GM23338 (cell line): ENCODE measurements around the gene ZC3H12C. TPM values are rescaled to one million over a fixed set of nuclear protein-coding genes. Genes with fewer than 3 reads are reported as not detected.

Source experiments
- ATAC-seq: fragments of 200-7000 bp; cut with Tn5 transposase; 3 replicates; pipeline ENCODE4 v1.9.1; 2020
- DNase-seq: peaks from one replicate; pipeline ENCODE4 v3.0.0-alpha.2; 2015; ENCODE audit warnings: low spot score
- H2AFZ ChIP-seq: fragments of 200-600 bp; sonication (generic); 2 replicates; pipeline ENCODE4 v1.8.0; 2016; ENCODE audit warnings: antibody characterized with exemption, mild to moderate bottlenecking, moderate library complexity
- H3F3A ChIP-seq: fragments of 200-600 bp; sonication (generic); replicated peaks from 2 replicates; pipeline ENCODE4 v1.8.0; 2017; ENCODE audit warnings: antibody characterized with exemption, mixed run types, low read depth
- H3K27ac ChIP-seq: fragments of 200-600 bp; sonication (generic); 2 replicates; pipeline ENCODE4 v1.6.1; 2016; ENCODE audit warnings: low read depth
- H3K27me3 ChIP-seq: fragments of 200-600 bp; sonication (generic); 2 replicates; pipeline ENCODE4 v1.8.0; 2016; ENCODE audit warnings: mild to moderate bottlenecking, mixed run types, moderate library complexity; ENCODE audit not compliant: insufficient read depth
- H3K36me3 ChIP-seq: fragments of 200-600 bp; sonication (generic); 2 replicates; pipeline ENCODE4 v1.8.0; 2016; ENCODE audit warnings: mild to moderate bottlenecking; ENCODE audit not compliant: insufficient read depth
- H3K4me1 ChIP-seq: fragments of 200-600 bp; sonication (generic); 2 replicates; pipeline ENCODE4 v1.8.0; 2016; ENCODE audit warnings: mild to moderate bottlenecking, moderate library complexity; ENCODE audit not compliant: insufficient read depth
- H3K4me2 ChIP-seq: fragments of 200-600 bp; sonication (generic); 2 replicates; pipeline ENCODE4 v1.7.1; 2017; ENCODE audit warnings: mixed run types
- H3K4me3 ChIP-seq: fragments of 200-600 bp; sonication (generic); 2 replicates; pipeline ENCODE4 v1.6.1; 2016; ENCODE audit warnings: mixed run types
- H3K79me2 ChIP-seq: fragments of 200-600 bp; sonication (generic); replicated peaks from 2 replicates; pipeline ENCODE4 v1.8.0; 2017; ENCODE audit warnings: mild to moderate bottlenecking; ENCODE audit not compliant: insufficient read depth
- H3K9me2 ChIP-seq: fragments of 200-600 bp; sonication (generic); 2 replicates; pipeline ENCODE4 v1.8.0; 2017; ENCODE audit not compliant: insufficient read depth
- H4K20me1 ChIP-seq: fragments of 200-600 bp; sonication (generic); replicated peaks from 2 replicates; pipeline ENCODE4 v1.8.0; 2017; ENCODE audit warnings: mild to moderate bottlenecking; ENCODE audit not compliant: insufficient read depth
- H3K27ac Mint-ChIP-seq: 2 replicates; pipeline ENCODE4 v1.8.0; 2020; ENCODE audit warnings: inconsistent platforms, mild to moderate bottlenecking, moderate library complexity, mixed read lengths
- H3K27me3 Mint-ChIP-seq: 3 replicates; pipeline ENCODE4 v1.8.0; 2022; ENCODE audit warnings: low read depth, mild to moderate bottlenecking, moderate library complexity, mixed read lengths, inconsistent platforms; ENCODE audit not compliant: insufficient read depth, poor library complexity
- H3K36me3 Mint-ChIP-seq: 3 replicates; pipeline ENCODE4 v1.8.0; 2021; ENCODE audit warnings: low read depth, mild to moderate bottlenecking, inconsistent platforms, moderate library complexity, mixed read lengths
- H3K4me1 Mint-ChIP-seq: 3 replicates; pipeline ENCODE4 v1.8.0; 2020; ENCODE audit warnings: mild to moderate bottlenecking, inconsistent platforms, mixed read lengths
- H3K4me3 Mint-ChIP-seq: 3 replicates; pipeline ENCODE4 v1.8.0; 2021; ENCODE audit warnings: moderate library complexity, mild to moderate bottlenecking, inconsistent platforms, mixed read lengths
- H3K9me3 Mint-ChIP-seq: 3 replicates; pipeline ENCODE4 v1.8.0; 2020; ENCODE audit warnings: moderate library complexity, mild to moderate bottlenecking, inconsistent platforms, mixed read lengths
- CREB1 ChIP-seq: fragments of 250-450 bp; sonication (Bioruptor Pico); IDR thresholded peaks from 2 replicates; pipeline ENCODE4 v1.5.0; 2020; ENCODE audit warnings: low read depth, mild to moderate bottlenecking, moderate library complexity
- ETS1 ChIP-seq: IDR thresholded peaks from 2 replicates; pipeline ENCODE4 v1.6.1; 2016; ENCODE audit warnings: antibody characterized with exemption
- EZH2 ChIP-seq: fragments of 200-600 bp; sonication (generic); IDR thresholded peaks from one replicate; pipeline ENCODE4 v1.8.0; 2017; ENCODE audit warnings: antibody characterized with exemption, mild to moderate bottlenecking, low read depth; ENCODE audit not compliant: unreplicated experiment
- EZH2phosphoT487 ChIP-seq: fragments of 200-600 bp; sonication (generic); IDR thresholded peaks from one replicate; pipeline ENCODE4 v1.8.1; 2018; ENCODE audit warnings: antibody characterized with exemption; ENCODE audit not compliant: unreplicated experiment
- JUNB ChIP-seq: IDR thresholded peaks from one replicate; pipeline ENCODE4 v1.6.1; 2016; ENCODE audit warnings: antibody characterized with exemption; ENCODE audit not compliant: unreplicated experiment
- POLR2AphosphoS5 ChIP-seq: IDR thresholded peaks from 2 replicates; pipeline ENCODE4 v1.6.1; 2016; ENCODE audit warnings: antibody characterized with exemption, low read depth
- REST ChIP-seq: IDR thresholded peaks from one replicate; pipeline ENCODE4 v1.6.1; 2018; ENCODE audit warnings: antibody characterized with exemption; ENCODE audit not compliant: unreplicated experiment
- ZNF331 ChIP-seq: fragments of 250-450 bp; sonication (Bioruptor Pico); IDR thresholded peaks from 2 replicates; pipeline ENCODE4 v1.5.0; 2020; ENCODE audit warnings: low read depth, mild to moderate bottlenecking, moderate library complexity
- ZNF462 ChIP-seq: fragments of 250-450 bp; sonication (Bioruptor Pico); IDR thresholded peaks from 2 replicates; pipeline ENCODE4 v1.5.0; 2020; ENCODE audit warnings: mild to moderate bottlenecking, moderate library complexity
- polyA plus RNA-seq: library from polyadenylated mRNA; unstranded; fragments of >200 nt; fragmentation: Nextera tagmentation; extraction: Ambion mirVana; gene quantifications from 2 replicates; pipeline ENCODE4 v1.2.1, GENCODE V29; 2016
- total RNA-seq: library from RNA; depleted of rRNA; stranded (reverse); fragments of >200 nt; shearing (Covaris generic); gene quantifications from 2 replicates; pipeline ENCODE4 v1.2.3, GENCODE V29; 2014

ZC3H12C gene
- total and polyA plus RNA-seq, 2 experiments from 2014 or later = 0.55 to 2.4 TPM

- no peaks in the 10 kb centered on the region for H3K79me2 ChIP-seq
- Mint-ChIP-seq H3K36me3 (no peaks in the 10 kb centered on the region), H3K4me1 (0 out of 3 replicates have a peak, but pooled peaks cover 2% of the 10 kb centered on the region), H3K9me3 (no peaks in the 10 kb centered on the region), H3K4me3 (no peak overlapping the region), H3K27ac (no peak overlapping the region), H3K27me3 (no peaks in the 10 kb centered on the region)
- H3K4me3 ChIP-seq = no peak overlapping the region
- H3K36me3 ChIP-seq = no peaks in the 10 kb centered on the region
- no peak overlapping the region for H2AFZ ChIP-seq
- ATAC-seq (no peak), DNase-seq (no peak)
- TF ChIP-seq POLR2AphosphoS5 (no peak), EZH2phosphoT487 (no peak), REST (no peak), ZNF331 (CRISPR knock-in tag) (no peak), ETS1 (no peak), CREB1 (no peak), JUNB (no peak), ZNF462 (CRISPR knock-in tag) (no peak), EZH2 (no peak)
- no peaks in the 10 kb centered on the region for H3F3A ChIP-seq
- no peaks in the 10 kb centered on the region for H3K4me1 ChIP-seq
- no peaks in the 10 kb centered on the region for H3K27me3 ChIP-seq
- H3K27ac ChIP-seq = no peak overlapping the region
- H3K9me2 ChIP-seq = no peaks in the 10 kb centered on the region
- no peak overlapping the region for H3K4me2 ChIP-seq
- no peaks in the 10 kb centered on the region for H4K20me1 ChIP-seq
Observed at GRCh38 chr11:110062247-110062646, 30.9 kb upstream of the ZC3H12C start.
